ENCODE data around the gene PSME4. TPM values are rescaled to one million over a fixed set of nuclear protein-coding genes. Genes with fewer than 3 reads are reported as not detected.

PSME4 gene
- total and polyA plus RNA-seq, 10 donors = 34.1 to 88.1 (median 58.8) TPM

- 91 to 96% (median 93%) methylated on average over 4 of the region's 4 CpGs for WGBS, 5 donors
- TF ChIP-seq POLR2AphosphoS5 (IDR thresholded peaks at IDR 0.05) = no peak
- TF ChIP-seq POLR2A (IDR thresholded peaks at IDR 0.05) = no peak
- no peak for TF ChIP-seq CTCF (IDR thresholded peaks at IDR 0.05 in 8 of 11, conservative IDR thresholded peaks at IDR 0.05 in 3 of 11)
- H3K4me3 ChIP-seq = no peak overlapping the region
- peaks cover 0 to 90% (median 41%) of the 10 kb centered on the region in 6 donors for H3K36me3 ChIP-seq
- DNase-seq = no peak
- intact Hi-C loops (cut with DNase I; ENCODE audit: low total_unique reads) = no loop called here
- no peaks in the 10 kb centered on the region for H3K9me3 ChIP-seq
- H3K27me3 ChIP-seq (replicated peaks in 1 of 7) = no peaks in the 10 kb centered on the region
- no peak overlapping the region for H3K27ac ChIP-seq
- H3K4me1 ChIP-seq = peaks cover 0 to 10% (median 6%) of the 10 kb centered on the region in 6 donors
These were observed 59.2 kb downstream of the PSME4 start for GRCh38 chr2:53911434-53912189.

GRCh38 chr2:53907582-53907981 lies 63.2 kb downstream of the PSME4 start:
- TF ChIP-seq POLR2AphosphoS5 (IDR thresholded peaks at IDR 0.05) = no peak
- Histone ChIP-seq H3K9me3 (no peaks in the 10 kb centered on the region), H3K36me3 (peaks cover 0 to 94% (median 68%) of the 10 kb centered on the region in 6 donors), H3K4me1 (no peaks in the 10 kb centered on the region), H3K27ac (no peak overlapping the region), H3K27me3 (replicated peaks in 1 of 7) (no peaks in the 10 kb centered on the region), H3K4me3 (no peak overlapping the region)
- WGBS, 5 donors = 94 to 98% (median 96%) methylated on average over 1 of the region's 1 CpG
- no peak for DNase-seq
- intact Hi-C loops (cut with DNase I; ENCODE audit: low total_unique reads) = no loop called here

- Histone ChIP-seq H3K9me3 (no peaks in the 10 kb centered on the region), H3K4me1 (no peaks in the 10 kb centered on the region), H3K27ac (no peak overlapping the region), H3K4me3 (no peak overlapping the region), H3K36me3 (peaks cover 2 to 100% (median 89%) of the 10 kb centered on the region in 6 donors), H3K27me3 (replicated peaks in 1 of 7) (no peaks in the 10 kb centered on the region)
- intact Hi-C loops (cut with DNase I; ENCODE audit: low total_unique reads) = no loop called here
- TF ChIP-seq POLR2AphosphoS5 (IDR thresholded peaks at IDR 0.05) (no peak), POLR2A (IDR thresholded peaks at IDR 0.05) (no peak), CTCF (IDR thresholded peaks at IDR 0.05 in 8 of 11, conservative IDR thresholded peaks at IDR 0.05 in 3 of 11) (no peak)
- no peak for DNase-seq
- WGBS, 5 donors = 95 to 99% (median 97%) methylated on average over 9 of the region's 9 CpGs
These were observed 65.4 kb downstream of the PSME4 start for GRCh38 chr2:53905396-53905795.

GRCh38 chr2:53903011-53903410 lies 67.8 kb downstream of the PSME4 start:
- no peaks in the 10 kb centered on the region for H3K27me3 ChIP-seq (replicated peaks in 1 of 7)
- no peak overlapping the region for H3K27ac ChIP-seq
- H3K4me3 ChIP-seq = no peak overlapping the region
- no peaks in the 10 kb centered on the region for H3K9me3 ChIP-seq
- WGBS, 5 donors = 73 to 90% (median 82%) methylated on average over 4 of the region's 4 CpGs
- DNase-seq = no peak
- H3K4me1 ChIP-seq = no peaks in the 10 kb centered on the region
- TF ChIP-seq POLR2AphosphoS5 (IDR thresholded peaks at IDR 0.05) (no peak), POLR2A (IDR thresholded peaks at IDR 0.05) (no peak), CTCF (IDR thresholded peaks at IDR 0.05 in 8 of 11, conservative IDR thresholded peaks at IDR 0.05 in 3 of 11) (no peak)
- peaks cover 2 to 100% (median 91%) of the 10 kb centered on the region in 6 donors for H3K36me3 ChIP-seq
- intact Hi-C loops (cut with DNase I; ENCODE audit: low total_unique reads) = no loop called here

Measured in spleen (tissue), 11 donors.